Calu3 (cell line): ENCODE measurements around the gene SETD9. TPM values are rescaled to one million over a fixed set of nuclear protein-coding genes. Genes with fewer than 3 reads are reported as not detected.

Experiments
- BruUV-seq: library from RNA; stranded (reverse); fragments of 400-500 nt; replicated peaks from 2 replicates; lab custom pipeline; 2021; lab: Mats Ljungman, UMichigan
- CTCF ChIA-PET: fragments of 300-600 bp; sonication (Branson Sonifier 250); formaldehyde crosslinking; loops from one replicate; lab custom pipeline; 2022; ENCODE audit warnings: antibody characterized with exemption; lab: Charles Lee
- DNase-seq: peaks from one replicate; pipeline ENCODE4 v3.0.0; 2022
- H3K27ac Mint-ChIP-seq: one replicate; pipeline ENCODE4 v1.8.0; 2022; ENCODE audit warnings: mixed read lengths; ENCODE audit not compliant: unreplicated experiment
- H3K27me3 Mint-ChIP-seq: one replicate; pipeline ENCODE4 v1.8.0; 2022; ENCODE audit warnings: mixed read lengths; ENCODE audit not compliant: unreplicated experiment
- H3K36me3 Mint-ChIP-seq: one replicate; pipeline ENCODE4 v1.8.0; 2022; ENCODE audit warnings: mild to moderate bottlenecking, moderate library complexity, mixed read lengths; ENCODE audit not compliant: insufficient read depth, unreplicated experiment
- H3K4me1 Mint-ChIP-seq: one replicate; pipeline ENCODE4 v1.8.0; 2022; ENCODE audit warnings: mild to moderate bottlenecking, low read depth, mixed read lengths; ENCODE audit not compliant: unreplicated experiment
- H3K4me3 Mint-ChIP-seq: one replicate; pipeline ENCODE4 v1.8.0; 2022; ENCODE audit warnings: mild to moderate bottlenecking, low read depth, moderate library complexity, mixed read lengths; ENCODE audit not compliant: unreplicated experiment
- H3K9me3 Mint-ChIP-seq: one replicate; pipeline ENCODE4 v1.8.0; 2022; ENCODE audit warnings: low read depth, mixed read lengths; ENCODE audit not compliant: unreplicated experiment
- intact Hi-C: fragments of 100-400 bp; cut with micrococcal nuclease; formaldehyde crosslinking; loops from one replicate; pipeline ENCODE4 v1.10.0; 2022; ENCODE audit not compliant: unreplicated experiment
- total RNA-seq: library from RNA; stranded (reverse); gene quantifications from 2 replicates; pipeline ENCODE4 v1.2.3, GENCODE V29; 2022
- TF ChIP-seq, protein P1 (sequence below): fragments of 200-600 bp; IDR thresholded peaks from one replicate; pipeline ENCODE4 v1.8.0; 2022; ENCODE audit warnings: antibody characterized with exemption; ENCODE audit not compliant: unreplicated experiment

Gene SETD9
- total RNA-seq, 1 experiment from 2014 or later = 11.1 TPM

DNA sequence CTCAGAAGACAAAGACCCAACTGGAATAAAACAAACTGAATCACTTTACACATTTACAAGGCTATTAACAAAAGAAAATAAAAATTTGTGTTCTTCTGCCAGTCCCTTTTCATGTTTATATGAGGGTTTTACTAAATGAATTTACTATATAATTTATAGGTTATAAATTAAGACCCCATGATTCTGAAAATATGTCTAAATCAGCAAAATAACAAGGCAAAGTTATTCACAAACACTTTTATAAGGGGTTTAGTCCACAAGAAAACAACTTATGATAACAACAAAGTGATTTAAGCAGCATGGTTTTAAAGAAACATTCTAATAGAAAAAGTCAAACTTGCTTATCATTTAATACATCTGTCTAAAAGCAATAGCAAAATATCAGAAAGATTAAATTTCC, 37.7 kb downstream of the SETD9 start:
- H3K27ac Mint-ChIP-seq = no peak overlapping the region
- no peak overlapping the region for H3K4me3 Mint-ChIP-seq
- CTCF ChIA-PET = no interaction called here
- peaks cover 36% of the 10 kb centered on the region for H3K36me3 Mint-ChIP-seq
- BruUV-seq = no TSS peak
- H3K9me3 Mint-ChIP-seq = no peaks in the 10 kb centered on the region
- H3K27me3 Mint-ChIP-seq = no peaks in the 10 kb centered on the region
- no peak for DNase-seq
- peaks cover 13% of the 10 kb centered on the region for H3K4me1 Mint-ChIP-seq
- TF ChIP-seq, protein P1, sequence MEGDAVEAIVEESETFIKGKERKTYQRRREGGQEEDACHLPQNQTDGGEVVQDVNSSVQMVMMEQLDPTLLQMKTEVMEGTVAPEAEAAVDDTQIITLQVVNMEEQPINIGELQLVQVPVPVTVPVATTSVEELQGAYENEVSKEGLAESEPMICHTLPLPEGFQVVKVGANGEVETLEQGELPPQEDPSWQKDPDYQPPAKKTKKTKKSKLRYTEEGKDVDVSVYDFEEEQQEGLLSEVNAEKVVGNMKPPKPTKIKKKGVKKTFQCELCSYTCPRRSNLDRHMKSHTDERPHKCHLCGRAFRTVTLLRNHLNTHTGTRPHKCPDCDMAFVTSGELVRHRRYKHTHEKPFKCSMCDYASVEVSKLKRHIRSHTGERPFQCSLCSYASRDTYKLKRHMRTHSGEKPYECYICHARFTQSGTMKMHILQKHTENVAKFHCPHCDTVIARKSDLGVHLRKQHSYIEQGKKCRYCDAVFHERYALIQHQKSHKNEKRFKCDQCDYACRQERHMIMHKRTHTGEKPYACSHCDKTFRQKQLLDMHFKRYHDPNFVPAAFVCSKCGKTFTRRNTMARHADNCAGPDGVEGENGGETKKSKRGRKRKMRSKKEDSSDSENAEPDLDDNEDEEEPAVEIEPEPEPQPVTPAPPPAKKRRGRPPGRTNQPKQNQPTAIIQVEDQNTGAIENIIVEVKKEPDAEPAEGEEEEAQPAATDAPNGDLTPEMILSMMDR = no peak
- intact Hi-C loops = no loop called here

DNA sequence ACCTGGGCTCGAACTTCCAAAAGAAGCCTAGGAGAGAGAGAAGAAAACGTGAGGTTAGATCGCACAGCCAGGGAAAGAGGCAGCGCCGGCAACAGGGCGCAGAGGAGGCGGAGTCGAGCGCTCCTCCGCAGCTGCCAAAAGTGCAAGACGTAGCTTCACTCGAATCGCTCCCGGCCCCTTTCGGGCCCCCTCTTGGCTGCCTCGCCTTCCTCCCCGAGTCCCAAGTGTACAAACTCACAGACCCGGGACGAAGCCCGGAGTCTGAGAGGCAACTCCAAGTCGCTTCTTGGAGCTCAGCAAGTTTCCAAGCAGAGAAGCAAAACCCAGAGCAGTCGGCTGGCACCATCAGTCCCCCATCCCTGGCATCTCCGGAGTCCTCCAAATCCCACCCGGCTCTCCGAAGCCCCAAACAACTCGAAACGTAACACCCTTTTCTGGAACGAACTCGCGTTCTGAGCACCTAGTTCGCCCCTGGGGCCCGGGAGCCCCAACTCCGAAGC, 41.3 kb downstream of the SETD9 start:
- Mint-ChIP-seq H3K4me3 (peak overlapping the region; percentile 82), H3K36me3 (peaks cover 37% of the 10 kb centered on the region), H3K4me1 (peaks cover 22% of the 10 kb centered on the region), H3K27me3 (no peaks in the 10 kb centered on the region), H3K27ac (peak overlapping the region; percentile 28), H3K9me3 (no peaks in the 10 kb centered on the region)
- TF ChIP-seq, protein P1 = no peak
- intact Hi-C loops = loop anchor here (2.0 to 5.0 kb wide), 2 partner anchors 82 to 188 kb away; no protein-coding TSS in a partner anchor
- CTCF ChIA-PET = interaction anchor here (1.6 to 1.9 kb wide), 2 partner anchors 40 to 187 kb away, joined by 6 to 16 read pairs; partner anchors contain the start of gene SETD9
- no TSS peak for BruUV-seq
- peak; percentile 50 for DNase-seq

DNA sequence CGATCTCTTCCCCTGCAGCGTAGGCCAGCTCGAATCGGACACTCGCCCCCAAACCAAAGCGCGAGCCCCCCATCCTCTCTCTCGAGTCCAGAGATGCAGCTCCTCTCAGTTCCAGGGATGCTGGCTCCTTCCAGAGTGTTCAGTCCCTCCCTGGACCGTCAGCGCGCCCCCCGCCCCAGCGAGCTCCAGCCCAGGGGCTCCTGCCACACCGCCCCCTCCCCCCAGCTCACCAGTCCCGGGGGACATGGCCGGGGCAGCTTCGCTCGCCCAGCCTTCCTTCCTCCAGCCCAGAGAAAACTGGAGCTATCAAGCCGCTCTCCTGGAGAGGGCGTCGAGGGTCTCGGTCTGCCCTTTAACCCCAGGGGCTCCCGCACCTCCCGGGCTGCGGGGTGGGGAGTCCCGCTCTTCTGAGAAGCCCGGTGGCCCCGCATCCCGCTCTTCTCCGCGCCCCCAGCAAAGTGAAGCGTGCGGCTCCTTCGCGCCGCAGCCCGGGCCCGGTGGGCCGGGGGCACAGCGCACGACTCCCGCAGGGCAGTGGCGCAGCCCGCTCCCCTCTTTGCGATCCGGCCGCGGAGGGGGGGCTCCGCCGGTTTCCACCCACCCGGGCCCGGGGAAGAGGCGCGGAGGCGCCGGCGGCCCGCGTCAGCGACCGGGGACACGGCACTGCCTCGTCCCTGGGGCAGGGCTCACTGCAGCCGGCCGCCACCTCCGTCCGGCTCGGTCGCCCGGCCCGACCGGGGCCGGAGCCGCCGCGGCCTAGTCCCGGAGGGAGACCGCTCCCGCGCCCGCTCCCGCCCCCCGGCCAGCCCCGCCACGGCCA, 41.9 kb downstream of the SETD9 start:
- Mint-ChIP-seq H3K4me1 (peaks cover 22% of the 10 kb centered on the region), H3K9me3 (no peaks in the 10 kb centered on the region), H3K4me3 (peak overlapping the region; percentile 82), H3K27ac (peak overlapping the region; percentile 28), H3K27me3 (no peaks in the 10 kb centered on the region), H3K36me3 (peaks cover 37% of the 10 kb centered on the region)
- intact Hi-C loops = loop anchor here (2.0 to 5.0 kb wide), 2 partner anchors 81 to 187 kb away; no protein-coding TSS in a partner anchor
- BruUV-seq = no TSS peak
- TF ChIP-seq, protein P1 = no peak
- CTCF ChIA-PET = interaction anchor here (0.6 to 1.9 kb wide), 4 partner anchors 9 to 557 kb away, joined by 3 to 16 read pairs (median 4); partner anchors contain the start of gene SETD9
- DNase-seq = peak; percentile 35

- Mint-ChIP-seq H3K27me3 (no peaks in the 10 kb centered on the region), H3K4me3 (peak within 1 kb of the TSS; percentile 82), H3K4me1 (peaks cover 22% of the 10 kb centered on the region), H3K9me3 (no peaks in the 10 kb centered on the region), H3K27ac (peak within 1 kb of the TSS; percentile 28), H3K36me3 (peaks cover 37% of the 10 kb centered on the region)
- DNase-seq = peak; percentile 83
- intact Hi-C loops = loop anchor here (2.0 to 5.0 kb wide), 3 partner anchors 80 to 187 kb away; no protein-coding TSS in a partner anchor
- BruUV-seq = no TSS peak
- CTCF ChIA-PET = no interaction called here
- TF ChIP-seq, protein P1 = no peak
Observed at GRCh38 chr5:56951946-56952691, 42.7 kb downstream of the SETD9 start, which contains the start of gene MIER3. TSS of gene MIER3 (minus strand) at chr5:56952123. CDS start at chr5:56952102, 21 bp downstream.
